ENCODE results near the gene COCH. TPM values are rescaled to one million over a fixed set of nuclear protein-coding genes. Genes with fewer than 3 reads are reported as not detected.
A peak's percentile ranks its signal among the peaks of the same experiment; 100 is the strongest.

The COCH gene
- 1 to 10 TPM in 1 of 3 donors, under 1 TPM in 2; 0.82 to 1.2 (median 0.87) TPM for total RNA-seq

DNA sequence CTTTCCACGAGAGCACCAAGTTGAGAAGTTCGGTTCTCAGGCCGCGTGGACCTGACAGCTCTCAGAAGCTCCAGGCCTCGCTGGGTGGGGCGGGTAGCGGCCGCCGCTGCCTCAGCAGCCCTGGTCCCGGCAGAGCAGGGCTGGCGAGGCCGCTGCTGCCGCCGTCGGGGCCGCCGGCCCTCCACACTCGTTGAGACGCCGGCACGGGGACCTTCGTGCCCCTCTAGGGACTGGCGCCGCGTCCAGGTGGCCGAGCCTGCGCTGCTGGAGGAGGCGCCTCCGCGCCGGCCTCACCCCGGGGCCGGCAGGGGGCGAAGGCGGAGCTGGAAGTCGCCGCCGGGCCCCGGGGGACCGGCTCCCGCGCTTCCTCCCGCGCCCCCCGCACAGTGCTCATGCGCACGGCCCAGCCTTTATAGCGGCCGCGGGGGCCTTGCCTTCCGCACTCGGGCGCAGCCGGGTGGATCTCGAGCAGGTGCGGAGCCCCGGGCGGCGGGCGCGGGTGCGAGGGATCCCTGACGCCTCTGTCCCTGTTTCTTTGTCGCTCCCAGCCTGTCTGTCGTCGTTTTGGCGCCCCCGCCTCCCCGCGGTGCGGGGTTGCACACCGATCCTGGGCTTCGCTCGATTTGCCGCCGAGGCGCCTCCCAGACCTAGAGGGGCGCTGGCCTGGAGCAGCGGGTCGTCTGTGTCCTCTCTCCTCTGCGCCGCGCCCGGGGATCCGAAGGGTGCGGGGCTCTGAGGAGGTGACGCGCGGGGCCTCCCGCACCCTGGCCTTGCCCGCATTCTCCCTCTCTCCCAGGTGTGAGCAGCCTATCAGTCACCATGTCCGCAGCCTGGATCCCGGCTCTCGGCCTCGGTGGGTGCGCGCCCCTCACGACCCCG, at the start of gene COCH:
Gene COCH (plus strand): TSS at position 440 of the 879 bp plus-strand sequence. CDS start 380 bp downstream, at position 820.
- no peak for DNase-seq
- Mint-ChIP-seq H3K4me3 (peak within 1 kb of the TSS; percentile 78), H3K36me3 (ENCODE audit: insufficient read depth) (peaks cover 2% of the 10 kb centered on the region), H3K27me3 (ENCODE audit: low read depth) (peaks cover 54% of the 10 kb centered on the region), H3K9me3 (no peaks in the 10 kb centered on the region), H3K4me1 (ENCODE audit: low read depth) (peaks cover 10% of the 10 kb centered on the region)
- peak; percentile 72 to 78 for ATAC-seq

DNA sequence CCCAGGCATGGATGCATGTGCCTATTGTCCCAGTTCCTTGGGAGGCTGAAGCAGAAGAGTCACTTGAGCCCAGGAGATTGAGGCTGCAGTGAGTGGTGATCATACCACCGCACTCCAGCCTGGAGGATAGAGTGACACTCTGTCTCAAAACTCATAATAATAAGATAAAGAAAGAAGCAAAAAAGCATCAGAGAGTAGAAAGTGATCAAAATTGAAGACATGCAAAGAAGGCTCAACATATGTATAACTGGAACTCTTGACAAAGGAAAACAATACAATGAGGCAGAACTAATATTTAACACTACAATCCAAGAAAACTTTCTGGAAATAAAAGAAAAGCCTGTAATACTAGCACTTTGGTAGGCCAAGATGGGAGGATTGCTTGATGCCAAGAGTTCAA, 48.3 kb upstream of the COCH start:
- Mint-ChIP-seq H3K27me3 (ENCODE audit: low read depth) (peaks cover 6% of the 10 kb centered on the region), H3K36me3 (ENCODE audit: insufficient read depth) (no peaks in the 10 kb centered on the region), H3K4me3 (no peak overlapping the region), H3K9me3 (peaks cover 16% of the 10 kb centered on the region), H3K4me1 (ENCODE audit: low read depth) (no peaks in the 10 kb centered on the region)
- ATAC-seq (no peak), DNase-seq (no peak)

DNA sequence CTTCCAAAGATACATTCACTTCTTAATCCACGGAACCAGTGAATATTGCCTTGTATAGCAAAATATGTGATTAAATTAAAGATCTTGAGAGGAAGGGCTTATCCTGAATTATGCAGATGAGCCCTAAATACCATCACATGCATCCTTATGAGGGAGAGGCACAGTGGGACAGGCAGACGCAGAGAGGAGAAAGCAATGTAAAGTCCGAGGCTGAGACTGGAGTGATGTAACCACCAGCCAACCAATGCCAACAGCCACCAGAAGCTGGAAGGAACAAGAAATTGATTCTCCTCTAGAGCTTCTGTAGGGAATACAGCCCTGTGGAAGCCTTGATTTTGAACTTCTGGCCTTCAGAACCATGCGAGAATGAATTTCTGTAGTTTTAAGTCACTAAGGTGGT, 44.5 kb upstream of the COCH start:
- H3K9me3 Mint-ChIP-seq: peaks cover 15% of the 10 kb centered on the region
- H3K4me1 Mint-ChIP-seq (ENCODE audit: low read depth): no peaks in the 10 kb centered on the region
- no peaks in the 10 kb centered on the region for H3K27me3 Mint-ChIP-seq (ENCODE audit: low read depth)
- no peak for DNase-seq
- no peak overlapping the region for H3K4me3 Mint-ChIP-seq
- ATAC-seq: no peak
- H3K36me3 Mint-ChIP-seq (ENCODE audit: insufficient read depth): no peaks in the 10 kb centered on the region

DNA sequence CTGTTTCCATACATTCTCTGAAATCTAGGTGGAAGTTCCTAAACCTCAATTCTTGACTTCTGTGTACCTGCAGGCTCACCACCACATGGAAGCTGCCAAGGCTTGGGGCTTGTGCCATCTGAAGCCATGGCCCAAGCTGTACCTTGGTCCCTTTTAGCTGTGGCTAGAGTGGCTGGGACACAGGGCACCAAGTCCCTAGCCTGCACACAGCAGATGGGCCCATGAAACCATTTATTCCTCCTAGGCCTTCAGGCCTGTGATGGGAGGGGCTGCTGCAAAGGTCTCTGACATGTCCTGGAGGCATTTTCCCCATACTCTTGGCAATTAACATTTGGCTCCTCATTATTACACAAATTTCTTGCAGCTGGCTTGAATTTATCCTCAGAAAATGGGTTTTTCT, 40.0 kb upstream of the COCH start:
- Mint-ChIP-seq H3K4me1 (ENCODE audit: low read depth) (no peaks in the 10 kb centered on the region), H3K9me3 (peaks cover 9% of the 10 kb centered on the region), H3K4me3 (no peak overlapping the region), H3K36me3 (ENCODE audit: insufficient read depth) (no peaks in the 10 kb centered on the region), H3K27me3 (ENCODE audit: low read depth) (no peaks in the 10 kb centered on the region)
- ATAC-seq (no peak), DNase-seq (no peak)

DNA sequence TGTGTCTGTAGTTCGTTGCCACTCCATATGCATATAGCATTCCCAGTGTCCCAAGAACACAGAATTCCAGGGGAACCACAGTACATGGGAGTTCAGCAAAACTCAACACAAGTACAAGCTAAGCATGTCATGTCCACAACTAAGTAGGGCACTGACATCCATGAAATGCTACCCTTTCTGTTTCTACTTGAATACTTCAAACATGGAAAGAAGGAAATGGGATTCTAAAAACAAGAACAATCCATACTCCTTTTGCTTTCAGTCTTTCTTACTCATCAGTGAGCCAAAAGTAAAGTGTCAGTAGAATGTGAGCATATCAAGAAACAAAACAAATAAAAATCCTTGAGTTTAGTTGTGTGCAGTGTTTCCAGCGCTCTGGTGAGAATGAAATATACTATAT, 36.0 kb upstream of the COCH start:
- peaks cover 9% of the 10 kb centered on the region for H3K9me3 Mint-ChIP-seq
- no peaks in the 10 kb centered on the region for H3K4me1 Mint-ChIP-seq (ENCODE audit: low read depth)
- H3K36me3 Mint-ChIP-seq (ENCODE audit: insufficient read depth): no peaks in the 10 kb centered on the region
- no peak for ATAC-seq
- DNase-seq: no peak
- H3K27me3 Mint-ChIP-seq (ENCODE audit: low read depth): peaks cover 2% of the 10 kb centered on the region
- H3K4me3 Mint-ChIP-seq: no peak overlapping the region

DNA sequence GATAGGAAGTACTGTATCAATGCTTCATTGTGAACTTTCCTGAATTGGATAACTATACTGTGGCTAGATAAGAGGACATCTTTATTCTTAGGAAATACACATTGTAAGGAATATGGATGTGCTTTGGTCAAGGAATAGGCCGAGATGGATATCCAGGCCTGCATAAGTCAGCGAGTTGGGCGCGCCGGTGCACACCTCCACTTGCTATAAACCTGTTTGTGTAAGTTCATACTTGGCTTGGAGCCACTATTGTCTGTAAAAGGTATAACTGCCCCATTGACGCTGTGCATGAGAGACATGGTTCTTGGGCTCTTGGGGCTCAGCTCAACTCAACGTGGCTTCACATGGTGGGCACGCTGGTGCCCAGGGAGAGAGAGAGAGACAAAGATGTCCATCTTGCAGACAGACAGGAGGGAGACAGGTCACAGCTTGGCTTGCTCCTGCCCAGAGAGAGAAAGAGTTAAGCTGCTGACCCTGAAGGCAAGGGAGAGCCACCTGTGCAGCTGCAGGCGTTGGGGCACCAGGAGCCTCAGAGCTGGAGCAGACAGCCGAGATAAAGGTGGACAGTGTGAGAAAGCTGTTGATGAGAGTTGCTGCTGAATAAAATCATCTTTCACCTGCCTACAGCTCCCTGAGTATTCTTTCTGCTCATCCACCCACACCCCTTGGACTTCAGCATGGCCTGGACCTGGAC, 34.1 kb upstream of the COCH start:
- ATAC-seq: no peak
- H3K9me3 Mint-ChIP-seq: peaks cover 1% of the 10 kb centered on the region

DNA sequence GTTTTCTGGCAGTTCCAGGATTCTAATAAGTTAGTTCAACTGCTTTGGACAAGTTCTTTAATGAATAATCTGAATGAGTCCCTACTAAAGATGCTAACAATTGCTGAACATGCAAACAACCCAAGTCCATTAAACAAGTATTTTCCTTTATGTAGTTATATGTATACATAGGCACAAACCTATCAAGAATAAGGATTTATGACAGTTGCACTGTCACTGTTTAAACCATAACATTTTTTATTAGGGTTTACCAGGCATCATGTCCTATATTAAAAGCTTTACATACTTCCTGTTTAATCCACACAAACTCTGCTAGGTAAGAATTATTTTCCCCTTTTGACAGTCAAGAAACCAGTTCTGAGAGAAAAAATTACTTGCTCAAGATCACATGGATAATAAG, 31.9 kb upstream of the COCH start:
- H3K9me3 Mint-ChIP-seq: no peaks in the 10 kb centered on the region
- ATAC-seq (no peak), DNase-seq (no peak)
- no peaks in the 10 kb centered on the region for H3K36me3 Mint-ChIP-seq (ENCODE audit: insufficient read depth)
- H3K4me1 Mint-ChIP-seq (ENCODE audit: low read depth): no peaks in the 10 kb centered on the region
- peaks cover 5% of the 10 kb centered on the region for H3K27me3 Mint-ChIP-seq (ENCODE audit: low read depth)
- no peak overlapping the region for H3K4me3 Mint-ChIP-seq

More for the DNA sequence above, 34.1 kb upstream of the COCH start:
- no peak for DNase-seq
- Mint-ChIP-seq H3K36me3 (ENCODE audit: insufficient read depth) (no peaks in the 10 kb centered on the region), H3K4me3 (no peak overlapping the region), H3K27me3 (ENCODE audit: low read depth) (peaks cover 2% of the 10 kb centered on the region), H3K4me1 (ENCODE audit: low read depth) (no peaks in the 10 kb centered on the region)

DNA sequence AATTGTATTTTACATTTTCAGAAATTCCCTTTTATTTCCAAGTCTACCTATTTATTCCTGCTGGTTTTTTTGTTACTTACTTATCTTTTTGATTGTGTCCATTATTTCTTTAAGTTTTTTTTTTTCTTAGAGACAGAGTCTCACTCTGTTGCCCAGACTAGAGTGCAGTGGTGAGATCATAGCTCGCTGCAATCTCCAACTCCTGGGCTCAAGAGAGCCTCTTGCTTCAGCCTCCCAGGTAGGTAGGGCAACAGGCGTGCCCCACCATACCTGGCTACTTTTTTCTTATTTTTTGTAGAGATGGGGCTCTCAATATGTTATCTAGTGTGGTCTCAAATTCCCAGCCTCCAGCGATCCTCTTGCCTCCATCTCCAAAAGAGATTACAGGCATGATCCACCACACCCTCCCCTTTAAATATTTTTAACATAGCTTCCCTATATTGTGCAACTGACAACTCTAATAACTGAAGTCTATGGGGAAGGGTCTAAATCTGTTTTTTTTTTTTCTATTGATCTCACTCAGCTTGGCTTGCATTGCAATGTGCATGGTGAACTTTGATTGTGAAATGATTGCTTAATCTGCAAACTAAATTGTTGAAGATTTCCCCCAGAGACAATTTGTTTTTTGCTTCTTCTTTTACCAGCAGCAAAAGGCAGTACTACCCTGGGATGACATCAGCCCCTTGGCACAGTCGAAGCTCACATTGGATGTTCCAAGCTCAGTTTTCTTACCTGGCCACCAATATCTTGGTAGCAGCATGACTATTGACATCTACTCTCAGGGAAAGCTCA, 25.7 kb upstream of the COCH start:
- Mint-ChIP-seq H3K9me3 (no peaks in the 10 kb centered on the region), H3K27me3 (ENCODE audit: low read depth) (peaks cover 31% of the 10 kb centered on the region), H3K4me3 (no peak overlapping the region)

DNA sequence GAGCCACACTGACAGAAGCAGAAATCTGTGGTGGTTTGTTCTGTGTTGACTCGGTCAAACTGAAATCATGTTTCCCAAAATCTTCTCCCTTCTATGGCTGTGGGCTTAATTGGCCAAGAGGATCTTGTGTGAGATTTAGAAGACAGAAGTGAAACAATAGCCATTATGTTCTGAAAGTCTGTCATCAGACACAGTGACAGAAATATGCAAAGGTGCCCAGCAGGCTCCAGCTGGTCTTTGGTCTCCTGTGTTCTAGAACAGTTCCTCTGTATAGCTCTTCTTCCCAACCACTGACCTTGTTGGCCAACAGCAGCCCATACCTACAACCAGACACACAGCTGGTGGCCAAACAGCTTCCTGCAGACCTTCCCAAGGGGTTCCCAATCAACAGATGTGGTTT, 25.0 kb upstream of the COCH start:
- ATAC-seq (no peak), DNase-seq (no peak)
- no peak overlapping the region for H3K4me3 Mint-ChIP-seq
- no peaks in the 10 kb centered on the region for H3K4me1 Mint-ChIP-seq (ENCODE audit: low read depth)
- no peaks in the 10 kb centered on the region for H3K9me3 Mint-ChIP-seq
- no peaks in the 10 kb centered on the region for H3K36me3 Mint-ChIP-seq (ENCODE audit: insufficient read depth)
- peaks cover 31% of the 10 kb centered on the region for H3K27me3 Mint-ChIP-seq (ENCODE audit: low read depth)

More for the DNA sequence above, 25.7 kb upstream of the COCH start:
- no peaks in the 10 kb centered on the region for H3K36me3 Mint-ChIP-seq (ENCODE audit: insufficient read depth)
- DNase-seq (no peak), ATAC-seq (no peak)
- no peaks in the 10 kb centered on the region for H3K4me1 Mint-ChIP-seq (ENCODE audit: low read depth)

DNA sequence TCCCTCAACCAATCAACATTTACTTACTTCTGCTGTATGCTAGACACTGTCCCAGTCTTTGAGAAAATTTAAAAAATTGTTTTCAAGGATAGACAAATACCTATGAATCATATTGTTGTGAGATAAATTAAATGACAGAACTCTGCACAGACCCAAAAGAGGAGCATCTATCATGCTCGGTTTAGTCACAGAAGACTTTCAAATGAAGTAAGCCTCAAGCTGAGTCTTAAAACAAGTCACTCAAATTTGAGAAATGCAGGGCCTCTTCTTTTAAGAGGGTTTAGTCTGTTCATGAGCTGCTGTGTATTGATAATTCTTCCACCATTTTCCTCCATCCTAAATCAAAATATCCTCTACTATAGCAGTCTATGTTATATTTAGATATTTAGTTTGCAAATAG, 24.4 kb upstream of the COCH start:
- peaks cover 1% of the 10 kb centered on the region for H3K4me1 Mint-ChIP-seq (ENCODE audit: low read depth)
- DNase-seq: no peak
- H3K27me3 Mint-ChIP-seq (ENCODE audit: low read depth): peaks cover 31% of the 10 kb centered on the region
- no peaks in the 10 kb centered on the region for H3K9me3 Mint-ChIP-seq
- ATAC-seq: no peak
- no peaks in the 10 kb centered on the region for H3K36me3 Mint-ChIP-seq (ENCODE audit: insufficient read depth)
- H3K4me3 Mint-ChIP-seq: no peak overlapping the region

DNA sequence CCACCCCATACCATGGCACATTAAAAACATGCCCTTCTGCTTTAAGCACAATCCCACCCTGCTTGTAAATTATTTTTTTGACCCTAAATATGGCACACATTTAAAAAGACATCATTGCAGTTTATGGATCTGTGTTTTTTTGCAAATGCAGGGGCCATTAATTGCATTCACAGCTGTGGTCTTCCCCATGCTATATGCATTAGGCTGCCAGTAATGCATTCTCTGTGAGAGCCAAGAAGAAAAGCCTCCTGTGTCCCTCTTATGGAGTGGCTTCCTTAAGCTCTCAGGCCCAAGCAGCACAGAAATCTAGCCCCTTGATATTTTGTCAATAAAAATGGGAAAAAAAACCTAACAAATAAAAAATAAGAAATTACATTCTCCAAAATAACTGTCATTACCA, 20.4 kb upstream of the COCH start:
- DNase-seq (no peak), ATAC-seq (no peak)
- H3K4me1 Mint-ChIP-seq (ENCODE audit: low read depth): peaks cover 6% of the 10 kb centered on the region
- peaks cover 29% of the 10 kb centered on the region for H3K27me3 Mint-ChIP-seq (ENCODE audit: low read depth)
- H3K9me3 Mint-ChIP-seq: no peaks in the 10 kb centered on the region
- no peaks in the 10 kb centered on the region for H3K36me3 Mint-ChIP-seq (ENCODE audit: insufficient read depth)
- no peak overlapping the region for H3K4me3 Mint-ChIP-seq

DNA sequence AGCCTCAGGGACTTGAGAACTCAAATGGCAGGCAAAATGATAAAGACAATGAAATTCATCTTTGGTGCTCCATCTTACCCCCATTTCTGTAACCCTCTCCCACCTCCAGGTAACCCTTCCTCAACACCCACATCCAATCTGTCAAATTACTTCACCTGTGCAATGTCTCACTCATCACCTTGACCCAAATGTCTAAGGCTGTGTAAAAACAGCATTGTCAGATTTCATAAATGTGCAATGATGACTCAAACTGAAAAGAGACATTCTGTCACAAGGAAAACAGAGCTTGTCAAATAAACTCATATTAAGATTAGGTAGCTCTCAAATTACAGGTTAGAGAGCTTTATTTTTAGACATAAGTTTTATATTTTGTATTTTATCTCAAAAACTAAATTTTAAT, 19.9 kb upstream of the COCH start:
- Mint-ChIP-seq H3K4me1 (ENCODE audit: low read depth) (peaks cover 6% of the 10 kb centered on the region), H3K27me3 (ENCODE audit: low read depth) (peaks cover 23% of the 10 kb centered on the region), H3K36me3 (ENCODE audit: insufficient read depth) (no peaks in the 10 kb centered on the region), H3K9me3 (no peaks in the 10 kb centered on the region), H3K4me3 (no peak overlapping the region)
- DNase-seq (no peak), ATAC-seq (no peak)

DNA sequence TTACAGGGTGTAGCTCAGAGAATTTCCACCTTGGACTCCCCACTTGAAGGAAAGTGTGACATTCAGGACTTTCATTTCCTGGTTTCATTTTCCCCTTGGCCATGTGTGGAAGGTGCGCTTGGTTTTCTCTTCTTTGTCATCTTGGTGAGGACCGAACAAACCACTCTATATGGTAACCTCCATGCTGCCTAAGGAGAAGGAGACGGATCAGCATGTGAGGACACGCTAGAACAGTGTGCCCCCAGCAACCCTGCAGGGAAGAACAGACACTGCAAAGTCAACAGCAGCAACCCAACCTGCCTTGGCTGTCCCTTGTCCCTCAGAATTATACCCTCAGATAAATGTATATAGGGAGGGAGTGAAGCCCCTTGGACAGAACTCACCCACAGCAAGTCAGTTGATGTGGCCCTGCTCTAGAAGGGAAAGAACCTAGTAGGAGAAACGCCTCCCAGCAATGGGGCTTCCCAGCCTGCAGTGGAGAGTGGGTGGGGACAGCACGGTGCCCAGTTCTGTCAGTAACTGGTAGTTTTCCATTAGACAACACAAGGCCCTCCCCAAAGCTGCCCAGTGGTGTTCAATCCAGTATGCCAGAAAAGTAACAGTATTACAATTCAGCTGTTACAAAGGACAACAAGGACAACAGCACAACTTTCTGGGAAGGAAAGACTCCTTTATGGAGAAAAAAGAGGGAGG, 18.9 kb upstream of the COCH start:
- Mint-ChIP-seq H3K36me3 (ENCODE audit: insufficient read depth) (no peaks in the 10 kb centered on the region), H3K27me3 (ENCODE audit: low read depth) (peaks cover 19% of the 10 kb centered on the region), H3K4me3 (no peak overlapping the region), H3K4me1 (ENCODE audit: low read depth) (peaks cover 6% of the 10 kb centered on the region), H3K9me3 (no peaks in the 10 kb centered on the region)
- DNase-seq (no peak), ATAC-seq (peak; percentile 51 to 52)

DNA sequence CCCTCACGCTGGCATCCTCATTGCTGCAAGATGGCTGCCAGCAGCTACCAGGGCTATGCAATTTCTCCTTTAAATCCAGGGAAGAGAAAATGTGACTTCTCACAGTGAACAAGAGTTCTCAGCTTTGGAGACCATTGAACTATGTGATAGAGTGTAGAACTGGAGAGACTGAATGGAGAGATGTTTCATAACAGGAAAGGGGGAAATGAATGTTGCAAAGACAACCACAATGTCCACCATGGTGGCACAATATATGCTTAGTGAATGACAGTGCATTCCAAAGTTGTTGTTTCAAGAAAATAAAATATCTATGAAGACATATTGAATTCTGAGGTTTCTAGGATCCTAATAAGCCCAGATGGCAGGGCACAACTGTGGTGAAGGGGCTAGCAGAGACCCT, 13.2 kb upstream of the COCH start:
- ATAC-seq: no peak
- Mint-ChIP-seq H3K36me3 (ENCODE audit: insufficient read depth) (no peaks in the 10 kb centered on the region), H3K27me3 (ENCODE audit: low read depth) (peaks cover 17% of the 10 kb centered on the region), H3K4me1 (ENCODE audit: low read depth) (peaks cover 4% of the 10 kb centered on the region), H3K4me3 (no peak overlapping the region), H3K9me3 (no peaks in the 10 kb centered on the region)
- no peak for DNase-seq

Data from activated T-cell treated with anti-CD3 and anti-CD28 coated beads, Interleukin-2, amount 50 U/mL, for 4 hours (primary cell).